HFFc6 (cell line): ENCODE data around the gene CD247. TPM values are rescaled to one million over a fixed set of nuclear protein-coding genes. Genes with fewer than 3 reads are reported as not detected.

Experiments used
- DNase-seq: peaks from one replicate; pipeline ENCODE4 v3.0.0-alpha.2; 2018
- H3K27ac Mint-ChIP-seq: 2 replicates; pipeline ENCODE4 v1.8.0; 2020; ENCODE audit warnings: mild to moderate bottlenecking, mixed read lengths
- H3K27me3 Mint-ChIP-seq: 2 replicates; pipeline ENCODE4 v1.8.0; 2021; ENCODE audit warnings: mild to moderate bottlenecking, moderate library complexity, mixed read lengths; ENCODE audit not compliant: insufficient read depth
- H3K36me3 Mint-ChIP-seq: 2 replicates; pipeline ENCODE4 v1.8.0; 2021; ENCODE audit warnings: low read depth, mixed read lengths
- H3K4me1 Mint-ChIP-seq: 2 replicates; pipeline ENCODE4 v1.8.0; 2020; ENCODE audit warnings: low read depth, mixed read lengths
- H3K4me3 Mint-ChIP-seq: 2 replicates; pipeline ENCODE4 v1.8.0; 2020; ENCODE audit warnings: mild to moderate bottlenecking, moderate library complexity, mixed read lengths
- H3K9me3 Mint-ChIP-seq: 2 replicates; pipeline ENCODE4 v1.8.0; 2020; ENCODE audit warnings: mild to moderate bottlenecking, mixed read lengths
- total RNA-seq, 6 experiments: library from RNA; stranded (reverse); fragmentation: NEBNext Ultra II Directional; extraction: Animal tissue kit (Norgen Biotek cat#: 25700); gene quantifications; 2 replicates in 1 of 6; 3 replicates in 5 of 6; pipeline ENCODE4 v1.2.3, GENCODE V29; 2021
- TF ChIP-seq, protein P1 (sequence below): fragments of 200-600 bp; sonication (generic); IDR thresholded peaks from 2 replicates; pipeline ENCODE4 v1.5.0; 2021; ENCODE audit warnings: antibody characterized with exemption, mild to moderate bottlenecking

The CD247 gene
- total RNA-seq, 6 experiments from 2014 or later = not detected

DNA sequence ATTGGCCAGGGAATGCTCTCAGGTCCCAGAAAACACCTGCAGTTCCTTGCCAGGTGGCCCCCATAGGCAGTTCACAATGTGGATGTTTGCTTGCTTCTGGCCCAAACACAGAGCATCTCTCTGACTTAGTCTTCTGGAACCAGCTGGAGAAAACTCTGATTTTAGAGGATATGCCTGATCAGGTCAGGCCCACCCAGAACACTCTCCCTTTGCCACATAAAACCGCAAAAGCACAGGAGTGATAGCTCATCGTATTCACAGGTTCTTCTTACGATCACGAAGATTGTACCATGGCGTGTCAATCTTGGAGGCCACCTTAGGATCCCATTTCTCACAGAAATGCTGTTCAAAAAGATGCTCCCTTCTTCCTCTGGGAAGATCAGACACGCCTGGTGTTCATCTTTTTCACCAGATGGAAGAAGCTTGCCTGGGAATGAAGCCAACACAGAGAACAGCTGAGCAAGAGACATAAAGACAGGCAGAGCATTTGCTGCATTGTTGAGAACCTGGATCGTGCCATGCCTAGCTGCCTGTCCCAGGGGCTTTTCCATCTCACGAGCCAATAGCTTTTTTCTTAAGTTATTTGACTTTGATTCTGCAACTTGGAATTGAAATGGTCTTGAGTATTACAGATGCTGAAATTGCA, 11.6 kb upstream of the CD247 start:
- Mint-ChIP-seq H3K4me1 (no peaks in the 10 kb centered on the region), H3K36me3 (no peaks in the 10 kb centered on the region), H3K27me3 (peaks cover 48% of the 10 kb centered on the region), H3K9me3 (no peaks in the 10 kb centered on the region), H3K27ac (no peak overlapping the region), H3K4me3 (no peak overlapping the region)
- peak; percentile 33 for DNase-seq
- TF ChIP-seq, protein P1, sequence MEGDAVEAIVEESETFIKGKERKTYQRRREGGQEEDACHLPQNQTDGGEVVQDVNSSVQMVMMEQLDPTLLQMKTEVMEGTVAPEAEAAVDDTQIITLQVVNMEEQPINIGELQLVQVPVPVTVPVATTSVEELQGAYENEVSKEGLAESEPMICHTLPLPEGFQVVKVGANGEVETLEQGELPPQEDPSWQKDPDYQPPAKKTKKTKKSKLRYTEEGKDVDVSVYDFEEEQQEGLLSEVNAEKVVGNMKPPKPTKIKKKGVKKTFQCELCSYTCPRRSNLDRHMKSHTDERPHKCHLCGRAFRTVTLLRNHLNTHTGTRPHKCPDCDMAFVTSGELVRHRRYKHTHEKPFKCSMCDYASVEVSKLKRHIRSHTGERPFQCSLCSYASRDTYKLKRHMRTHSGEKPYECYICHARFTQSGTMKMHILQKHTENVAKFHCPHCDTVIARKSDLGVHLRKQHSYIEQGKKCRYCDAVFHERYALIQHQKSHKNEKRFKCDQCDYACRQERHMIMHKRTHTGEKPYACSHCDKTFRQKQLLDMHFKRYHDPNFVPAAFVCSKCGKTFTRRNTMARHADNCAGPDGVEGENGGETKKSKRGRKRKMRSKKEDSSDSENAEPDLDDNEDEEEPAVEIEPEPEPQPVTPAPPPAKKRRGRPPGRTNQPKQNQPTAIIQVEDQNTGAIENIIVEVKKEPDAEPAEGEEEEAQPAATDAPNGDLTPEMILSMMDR = no peak

DNA sequence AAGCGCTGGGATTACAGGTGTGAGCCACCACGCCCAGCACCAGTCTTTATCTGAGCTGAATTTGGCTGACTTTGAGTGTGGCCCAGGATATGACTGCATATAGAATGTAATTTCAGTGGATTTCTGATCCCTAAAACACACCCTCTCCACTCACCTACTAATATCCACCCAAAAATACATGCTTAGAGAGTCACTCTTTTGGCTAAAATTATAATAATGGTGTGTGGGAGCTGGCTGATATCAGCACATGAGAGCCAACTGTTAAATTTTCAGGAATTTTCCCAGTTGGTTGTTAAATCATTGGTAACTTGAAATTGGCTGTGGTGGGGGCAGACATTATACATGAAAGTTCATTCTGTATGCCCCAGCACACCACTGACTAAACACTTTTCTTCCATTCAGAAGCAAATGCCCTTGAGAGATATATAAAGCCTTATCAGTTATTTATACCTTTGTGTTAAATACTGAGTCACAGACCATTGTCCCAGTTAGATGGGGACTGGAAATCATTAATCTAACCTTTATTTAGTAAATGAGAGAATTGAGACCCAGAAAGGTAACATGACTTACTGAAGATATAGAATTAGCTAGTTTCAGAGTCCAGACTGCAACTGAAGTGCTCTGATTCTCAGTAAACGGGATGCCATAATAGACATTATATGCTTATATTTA, 9.9 kb upstream of the CD247 start:
- Mint-ChIP-seq H3K4me3 (no peak overlapping the region), H3K27ac (no peak overlapping the region), H3K4me1 (no peaks in the 10 kb centered on the region), H3K36me3 (no peaks in the 10 kb centered on the region), H3K9me3 (no peaks in the 10 kb centered on the region), H3K27me3 (peaks cover 48% of the 10 kb centered on the region)
- TF ChIP-seq, protein P1 = no peak
- no peak for DNase-seq

DNA sequence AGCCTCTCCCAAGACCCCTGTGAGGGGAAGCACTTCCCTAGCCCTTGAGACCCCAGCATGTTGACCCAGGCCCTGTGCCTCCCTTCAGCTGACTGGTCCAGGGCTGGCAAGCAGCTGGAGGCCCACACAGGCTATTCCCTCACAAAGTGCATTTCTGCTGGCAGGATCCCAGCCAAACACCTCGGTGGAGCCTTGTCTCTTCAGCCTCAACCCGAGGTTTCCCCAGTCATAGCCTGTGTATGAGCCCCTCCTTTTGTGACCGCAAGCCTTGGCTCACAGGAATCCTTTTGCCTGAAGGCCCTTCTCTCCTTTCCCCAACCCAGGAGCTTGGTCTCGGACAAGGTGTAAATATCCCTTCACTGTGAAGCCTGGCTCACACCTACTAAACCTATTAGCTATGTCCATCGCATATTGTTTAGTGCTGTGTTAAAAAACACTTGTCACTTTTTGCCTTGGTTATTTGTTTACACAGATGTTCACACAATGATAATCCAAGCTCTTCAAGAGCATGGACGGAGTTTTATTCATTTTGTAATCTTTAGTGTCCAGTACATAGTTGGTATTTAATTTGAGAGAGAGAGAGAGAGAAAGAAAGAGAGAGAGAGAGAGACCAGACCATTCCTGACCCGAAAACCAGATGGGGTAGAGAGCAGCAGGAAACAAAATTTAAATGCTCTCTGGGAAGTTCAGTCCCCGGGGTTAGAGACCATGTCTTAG, 8.5 kb upstream of the CD247 start:
- no peak overlapping the region for H3K27ac Mint-ChIP-seq
- H3K9me3 Mint-ChIP-seq = no peaks in the 10 kb centered on the region
- H3K27me3 Mint-ChIP-seq = peaks cover 45% of the 10 kb centered on the region
- TF ChIP-seq, protein P1 = no peak
- H3K4me3 Mint-ChIP-seq = no peak overlapping the region
- peaks cover 9% of the 10 kb centered on the region; the same call in 1 of the 2 replicates for H3K4me1 Mint-ChIP-seq
- no peaks in the 10 kb centered on the region for H3K36me3 Mint-ChIP-seq
- DNase-seq = no peak

DNA sequence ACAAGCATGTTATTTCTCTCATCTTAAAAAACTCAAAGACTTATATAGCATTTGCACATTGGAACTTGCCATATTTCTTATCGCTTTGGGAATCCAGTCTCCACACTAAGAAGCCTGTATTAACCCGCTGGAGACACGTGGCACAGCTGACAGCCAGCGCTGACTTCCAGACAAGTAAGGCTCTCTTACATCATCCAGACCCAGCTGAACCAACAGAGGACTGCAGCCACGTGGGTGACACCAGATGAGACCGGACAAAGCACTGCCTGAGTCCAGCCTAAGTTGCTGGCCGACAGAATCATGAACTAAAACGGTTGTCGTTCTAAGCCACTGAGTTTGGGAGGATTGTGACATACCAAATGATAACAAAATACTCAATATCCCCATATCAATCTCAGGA, 6.3 kb upstream of the CD247 start:
- peaks cover 33% of the 10 kb centered on the region for H3K27me3 Mint-ChIP-seq
- H3K4me1 Mint-ChIP-seq = peaks cover 13% of the 10 kb centered on the region; the same call in 1 of the 2 replicates
- no peaks in the 10 kb centered on the region for H3K9me3 Mint-ChIP-seq
- no peak overlapping the region for H3K4me3 Mint-ChIP-seq
- H3K27ac Mint-ChIP-seq = no peak overlapping the region
- H3K36me3 Mint-ChIP-seq = no peaks in the 10 kb centered on the region
- DNase-seq = no peak
- TF ChIP-seq, protein P1 = no peak

DNA sequence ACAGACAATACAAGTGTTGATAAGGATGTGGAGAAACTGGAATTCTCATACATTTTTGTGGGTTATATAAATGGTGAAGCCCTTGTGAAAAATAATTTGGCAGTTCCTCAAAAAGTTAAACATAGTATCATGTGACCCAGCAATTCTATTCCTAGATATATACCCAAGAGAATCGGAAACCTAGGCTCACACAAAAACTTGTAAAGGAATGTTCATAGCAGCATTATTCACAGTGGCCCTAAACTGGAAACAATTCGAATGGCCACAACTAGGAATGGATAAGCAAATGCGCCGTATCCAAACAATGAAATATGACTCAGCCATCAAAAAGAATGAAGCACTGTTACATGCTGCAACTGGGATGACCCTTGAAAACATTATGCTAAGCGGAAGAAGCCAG, 3.9 kb upstream of the CD247 start:
- TF ChIP-seq, protein P1 = no peak
- H3K4me1 Mint-ChIP-seq = peaks cover 16% of the 10 kb centered on the region; the same call in 1 of the 2 replicates
- H3K27me3 Mint-ChIP-seq = peaks cover 22% of the 10 kb centered on the region
- no peak overlapping the region for H3K27ac Mint-ChIP-seq
- H3K9me3 Mint-ChIP-seq = no peaks in the 10 kb centered on the region
- no peak for DNase-seq
- no peaks in the 10 kb centered on the region for H3K36me3 Mint-ChIP-seq
- no peak overlapping the region for H3K4me3 Mint-ChIP-seq
